Measurements from ENCODE around the gene SLC66A1.

- TF ChIP-seq POLR2A (IDR thresholded peaks at IDR 0.05) (no peak), CTCF (IDR thresholded peaks at IDR 0.05) (no peak), EP300 (IDR thresholded peaks at IDR 0.05) (no peak)
These were observed 10.4 kb downstream of the SLC66A1 start for GRCh38 chr1:19322481-19322880.
